NB4 (cell line): ENCODE measurements around the gene BRWD1.

Source experiments
- CTCF ChIP-seq: IDR thresholded peaks from one replicate; pipeline ENCODE4 v1.5.1; 2012; ENCODE audit warnings: low read depth, low read length
- MAX ChIP-seq: IDR thresholded peaks from 2 replicates; pipeline ENCODE4 v1.6.1; 2011; ENCODE audit warnings: low read depth, low read length
- MYC ChIP-seq: IDR thresholded peaks from 2 replicates; pipeline ENCODE4 v1.6.1; 2011; ENCODE audit warnings: low read depth, low read length
- POLR2A ChIP-seq: IDR thresholded peaks from 2 replicates; pipeline ENCODE4 v1.6.1; 2011; ENCODE audit warnings: mild to moderate bottlenecking; ENCODE audit not compliant: insufficient read length; ENCODE audit errors: extremely low read depth

- TF ChIP-seq POLR2A (peak; percentile 89), CTCF (no peak), MYC (peak; percentile 91), MAX (peak; percentile 90)
Measured at GRCh38 chr21:39183272-39184049, 130.0 kb downstream of the BRWD1 start, which contains the start of gene PSMG1.
